SK-N-SH treated with all-trans-retinoic acid at 6 μM for 48 hours (cell line): ENCODE data around the gene HSPG2.

Source experiments
- GLIS3 ChIP-seq: fragments of 250-450 bp; sonication (Bioruptor Pico); IDR thresholded peaks from 2 replicates; pipeline ENCODE4 v1.5.0; 2020; ENCODE audit warnings: mild to moderate bottlenecking, moderate library complexity
- PATZ1 ChIP-seq: fragments of 250-450 bp; sonication (Bioruptor Pico); IDR thresholded peaks from 2 replicates; pipeline ENCODE4 v1.8.0; 2020; ENCODE audit warnings: mild to moderate bottlenecking, moderate library complexity, borderline replicate concordance
- POU6F1 ChIP-seq: fragments of 250-450 bp; sonication (Bioruptor Pico); IDR thresholded peaks from 2 replicates; pipeline ENCODE4 v1.8.0; 2021; ENCODE audit warnings: low read depth, mild to moderate bottlenecking, moderate library complexity, borderline replicate concordance
- RARB ChIP-seq: fragments of 250-450 bp; sonication (Bioruptor Pico); IDR thresholded peaks from 2 replicates; pipeline ENCODE4 v1.8.0; 2021; ENCODE audit warnings: mild to moderate bottlenecking, moderate library complexity
- SNAI2 ChIP-seq: fragments of 250-450 bp; sonication (Bioruptor Pico); IDR thresholded peaks from 2 replicates; pipeline ENCODE4 v1.5.0; 2020; ENCODE audit warnings: mild to moderate bottlenecking, moderate library complexity
- ZNF565 ChIP-seq: fragments of 450-650 bp; formaldehyde crosslinking; conservative IDR thresholded peaks from 2 replicates; pipeline ENCODE4 v1.5.0; 2020; ENCODE audit warnings: low read depth, mild to moderate bottlenecking, moderate library complexity

- TF ChIP-seq ZNF565 (CRISPR knock-in tag) (no peak), POU6F1 (CRISPR knock-in tag) (no peak), PATZ1 (CRISPR knock-in tag) (no peak), RARB (CRISPR knock-in tag) (no peak), SNAI2 (CRISPR knock-in tag) (no peak), GLIS3 (CRISPR knock-in tag) (no peak)
Measured at GRCh38 chr1:21910558-21911204, 26.4 kb downstream of the HSPG2 start.
